Stimulated activated CD4-positive, alpha-beta T cell treated with anti-CD3 and anti-CD28 coated beads, Interleukin-15, amount 100 ng/mL, for 48 hours (primary cell): Measurements from ENCODE around the gene DEPDC5.

Source experiments
- DNase-seq, 2 donors: peaks; one replicate each; pipeline ENCODE4 v3.0.0-alpha.2; 2020; ENCODE audit warnings: low read depth in 2 of 2

The DEPDC5 gene

GRCh38 chr22:31852691-31853421 is 99.0 kb downstream of the DEPDC5 start:
- DNase-seq: no peak

GRCh38 chr22:31853736-31854495 is 100.1 kb downstream of the DEPDC5 start:
- no peak for DNase-seq

GRCh38 chr22:31857247-31857646 is 103.4 kb downstream of the DEPDC5 start:
- DNase-seq: no peak

DNA sequence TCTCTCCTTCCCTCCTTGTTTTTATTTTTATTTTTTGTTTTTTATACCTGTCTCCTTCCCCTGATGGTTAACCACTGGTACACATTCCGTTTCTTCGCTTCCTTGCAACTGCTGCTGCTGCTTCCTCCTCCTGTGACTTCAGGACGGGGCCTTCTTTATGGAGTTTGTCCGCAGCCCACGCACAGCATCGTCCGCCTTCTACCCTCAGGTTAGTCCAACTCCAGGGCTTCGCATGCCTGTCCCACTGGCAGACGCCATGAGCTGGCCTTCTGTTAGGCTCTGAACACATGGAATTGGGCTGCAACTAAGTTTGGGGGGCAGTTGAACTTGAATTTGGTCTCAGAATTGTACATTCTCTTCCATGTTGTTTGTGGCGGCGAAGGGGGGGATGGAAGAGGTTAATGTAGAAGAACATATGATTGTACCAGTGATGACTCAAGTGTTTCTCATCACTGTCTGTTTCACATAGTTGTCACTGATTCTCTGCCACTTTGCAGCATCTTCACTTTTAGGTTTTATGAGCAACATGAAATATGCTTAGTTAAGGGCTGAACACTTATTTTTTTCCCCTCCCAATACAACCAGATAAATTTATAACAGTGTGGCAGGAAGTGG is 107.5 kb downstream of the DEPDC5 start:
- DNase-seq: peak in 1 of 2 donors; percentile 9

- no peak for DNase-seq
Observed at GRCh38 chr22:31866918-31867317, 113.1 kb downstream of the DEPDC5 start.

GRCh38 chr22:31867386-31868153 is 113.8 kb downstream of the DEPDC5 start:
- DNase-seq: no peak

DNA sequence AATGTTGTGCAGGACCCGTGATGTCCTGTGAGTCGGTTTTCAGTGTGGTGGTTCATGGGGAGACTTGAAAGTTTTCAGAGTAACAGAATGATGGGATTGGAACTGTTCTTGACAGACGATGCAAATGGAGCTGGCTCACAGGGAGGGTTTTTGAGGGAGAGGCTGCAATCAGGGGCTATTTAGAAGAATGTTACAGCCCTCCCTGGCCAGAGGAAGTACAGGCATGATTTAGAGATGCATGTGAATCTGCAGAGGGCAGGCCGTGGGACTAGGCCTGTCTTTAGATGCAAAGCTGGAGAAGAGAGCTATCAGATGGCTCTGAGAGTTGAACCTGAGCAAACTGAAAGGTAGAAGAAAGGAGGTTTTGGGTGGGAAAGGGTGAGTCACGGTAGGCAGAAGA is 115.9 kb downstream of the DEPDC5 start:
- DNase-seq: no peak

DNA sequence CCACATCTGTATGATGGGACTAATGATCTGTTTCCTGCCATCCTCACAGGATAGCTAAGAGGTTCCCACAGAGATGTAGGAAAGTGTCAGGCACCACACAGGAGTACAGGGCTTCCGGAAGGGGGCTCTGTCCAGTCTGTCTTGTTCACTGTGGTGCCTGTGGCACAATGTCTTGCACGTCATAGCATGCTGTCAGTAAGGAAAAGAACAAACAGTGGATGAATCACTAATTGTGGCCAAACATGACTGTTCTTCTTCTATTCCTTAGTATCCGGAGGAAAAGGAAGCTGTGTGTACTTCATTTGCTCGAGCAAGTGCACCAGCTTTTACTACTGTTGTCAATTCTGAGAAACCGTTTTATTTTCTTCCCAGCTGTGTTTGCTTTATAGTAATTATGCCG is 117.1 kb downstream of the DEPDC5 start:
- no peak for DNase-seq

DNA sequence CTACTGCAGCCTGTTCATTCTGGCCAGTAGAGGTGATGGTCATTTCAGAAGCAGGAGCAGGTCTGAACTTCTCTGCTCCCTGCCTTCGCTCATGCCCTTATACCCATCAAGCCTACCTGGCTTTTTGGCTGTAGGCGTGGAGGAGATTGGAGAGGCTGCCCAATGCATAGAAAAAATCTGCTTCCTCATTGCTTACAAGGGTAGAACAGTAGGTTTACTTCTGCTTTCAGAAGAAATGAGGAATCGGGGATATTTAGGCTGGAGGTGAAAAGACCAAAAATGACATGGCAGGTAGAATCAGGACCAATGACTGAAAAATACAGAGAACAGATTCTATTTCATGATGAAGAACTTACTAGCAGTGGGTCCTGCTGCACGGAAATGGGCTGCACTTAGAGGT is 117.7 kb downstream of the DEPDC5 start:
- DNase-seq: no peak

GRCh38 chr22:31872209-31872608 is 118.4 kb downstream of the DEPDC5 start:
- DNase-seq: no peak

DNA sequence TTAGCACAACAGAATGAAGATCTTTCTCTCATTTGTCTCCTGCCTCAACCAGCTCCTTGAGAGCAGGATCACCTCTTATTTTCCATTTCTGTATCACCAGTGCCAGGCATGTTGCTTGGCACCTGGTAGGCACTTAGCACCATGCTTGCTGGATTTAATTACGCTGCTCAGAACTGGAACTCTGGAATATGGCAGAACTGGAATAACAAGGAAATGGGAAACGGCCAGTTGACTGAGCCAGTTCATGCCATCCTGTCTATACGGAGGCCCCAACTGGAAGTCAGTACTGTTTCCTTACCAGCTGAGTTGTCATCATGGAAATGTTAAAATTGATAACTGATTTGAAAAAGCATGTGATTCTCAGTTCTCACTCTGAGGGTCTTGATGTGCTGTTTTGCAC is 121.0 kb downstream of the DEPDC5 start:
- DNase-seq: no peak

GRCh38 chr22:31876156-31876920 is 122.5 kb downstream of the DEPDC5 start:
- DNase-seq: no peak

GRCh38 chr22:31879585-31879984 is 125.8 kb downstream of the DEPDC5 start:
- DNase-seq: no peak

DNA sequence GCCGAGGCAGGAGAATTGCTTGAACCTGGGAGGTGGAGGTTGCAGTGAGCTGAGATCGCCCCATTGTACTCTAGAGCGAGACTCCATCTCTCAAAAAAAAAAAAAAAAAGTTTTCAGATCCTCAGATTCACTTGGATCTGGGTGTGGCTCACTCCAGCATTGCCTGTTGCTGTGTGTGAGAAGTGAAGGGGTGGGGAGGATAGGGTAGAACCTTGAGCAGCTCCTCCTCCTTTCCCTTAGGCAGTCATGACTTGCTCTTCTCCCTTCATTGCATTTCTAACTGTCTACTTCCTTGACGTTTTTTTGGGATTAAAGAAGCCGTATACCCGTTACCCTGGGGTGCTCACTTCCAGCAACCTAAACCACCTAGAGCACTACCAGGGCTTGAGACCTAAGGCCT is 127.4 kb downstream of the DEPDC5 start:
- no peak for DNase-seq

DNA sequence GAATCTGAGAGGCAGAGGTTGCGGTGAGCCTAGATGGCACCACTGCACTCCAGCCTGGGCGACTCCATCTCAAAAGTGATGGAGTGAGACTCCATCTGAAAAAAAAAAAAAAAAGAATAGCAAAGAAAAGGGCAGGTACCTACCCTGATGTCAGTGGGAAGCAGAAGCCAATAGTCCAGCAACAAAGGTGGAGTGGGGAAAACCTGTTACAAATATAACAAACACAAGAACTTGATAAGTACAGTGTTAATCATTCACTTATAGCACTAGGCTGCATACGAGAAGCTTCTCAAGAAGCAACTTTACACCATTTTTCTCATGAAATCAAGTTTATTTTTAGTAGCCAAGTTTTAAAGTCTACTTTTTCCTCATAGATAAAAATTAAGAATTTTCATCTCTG is 128.0 kb downstream of the DEPDC5 start:
- no peak for DNase-seq

- DNase-seq: no peak
Observed at GRCh38 chr22:31882971-31883370, 129.2 kb downstream of the DEPDC5 start.

DNA sequence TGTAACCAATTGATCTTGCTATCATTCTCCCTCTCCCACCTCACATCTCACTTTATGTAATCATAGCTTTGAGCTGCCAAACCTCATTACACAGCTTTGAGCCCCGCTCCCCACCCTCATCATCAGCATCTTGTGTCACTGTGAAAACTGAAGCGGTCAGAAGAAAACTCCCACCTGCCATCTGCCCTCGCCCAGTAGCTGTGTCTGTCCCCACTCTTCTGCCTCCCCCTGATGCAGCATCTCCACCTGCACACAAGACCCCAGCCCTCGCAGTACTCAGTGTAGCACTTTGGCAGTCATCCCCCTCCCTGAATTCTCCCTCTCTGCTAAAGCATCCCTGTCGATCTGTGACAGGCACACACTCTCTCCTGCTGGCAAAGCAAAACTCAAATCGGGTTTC is 130.2 kb downstream of the DEPDC5 start:
- DNase-seq: no peak

- DNase-seq: no peak
Observed at GRCh38 chr22:31891366-31892079, 137.7 kb downstream of the DEPDC5 start.

DNA sequence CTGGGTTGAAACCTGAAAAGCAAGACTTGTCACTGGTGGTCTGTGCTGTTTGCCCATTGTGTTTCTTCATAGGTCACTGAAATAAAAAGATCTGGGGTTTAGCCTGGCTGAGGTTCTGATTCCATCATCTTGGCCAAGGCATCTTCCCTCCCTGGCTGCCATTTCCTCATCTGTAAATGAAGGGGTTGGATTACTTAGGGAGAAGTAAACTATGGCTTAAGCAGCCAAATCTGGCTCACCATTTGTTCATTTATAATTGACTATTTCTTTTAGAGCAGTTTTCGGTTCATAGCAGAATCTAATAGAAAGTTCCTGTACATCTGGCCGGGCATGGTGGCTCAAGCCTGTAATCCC is 138.2 kb downstream of the DEPDC5 start:
- DNase-seq: no peak

- no peak for DNase-seq
Observed at GRCh38 chr22:31893460-31893859, 139.6 kb downstream of the DEPDC5 start.
